Activated CD8-positive, alpha-beta memory T cell treated with anti-CD3 and anti-CD28 coated beads, Interleukin-2, amount 50 U/mL, for 4 hours (primary cell): ENCODE measurements around the gene COL8A1.
"Not testable (repeated sequence)": the region's sequence is repeated elsewhere in the genome, so short reads cannot be mapped to it uniquely, and the experiment has no call there.

ENCODE experiments used
- DNase-seq: peaks from one replicate; pipeline ENCODE4 v3.0.0-alpha.2; 2020

Gene COL8A1

DNA sequence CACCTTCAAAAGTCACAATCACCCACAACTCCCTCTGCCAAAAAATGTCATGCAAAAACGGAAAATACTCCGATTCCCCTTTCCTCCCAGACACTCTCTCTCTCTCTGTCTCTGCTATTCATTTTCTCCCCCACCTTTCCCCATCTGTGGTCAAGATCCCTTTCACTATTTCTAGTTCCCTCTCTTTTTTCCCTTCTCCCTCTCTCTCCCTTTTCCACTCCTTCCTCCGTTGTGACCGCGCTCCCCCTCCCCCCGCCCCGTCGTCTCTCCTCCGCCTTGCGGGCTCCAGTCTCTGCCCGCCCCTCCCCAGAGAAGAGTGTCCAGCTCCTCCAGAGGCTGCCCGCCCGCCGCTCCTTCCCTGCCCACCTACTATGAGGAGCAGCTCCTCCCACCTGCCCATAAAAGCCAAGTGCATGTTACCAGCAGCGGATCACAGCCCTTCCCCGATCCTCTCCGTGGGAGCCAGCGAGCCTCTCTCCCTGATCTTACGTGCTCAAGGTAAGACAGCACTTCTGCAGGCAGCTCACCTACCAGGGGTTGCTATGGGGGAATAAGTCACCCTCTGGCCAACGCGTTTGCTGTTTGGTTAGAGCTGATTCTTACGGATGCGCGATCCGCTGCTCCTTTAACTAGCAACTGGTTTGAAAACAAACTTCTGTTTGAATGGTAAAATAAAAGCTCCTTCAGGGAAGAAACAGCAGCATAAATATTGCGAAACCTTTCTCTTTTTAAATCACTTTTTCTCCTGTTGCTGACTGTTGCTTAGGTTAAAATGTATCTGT lies at the start of gene COL8A1:
Gene COL8A1 (plus strand): TSS at position 428 of the 782 bp plus-strand sequence. CDS start 152,089 bp downstream, outside the sequence.
- DNase-seq: no peak

DNA sequence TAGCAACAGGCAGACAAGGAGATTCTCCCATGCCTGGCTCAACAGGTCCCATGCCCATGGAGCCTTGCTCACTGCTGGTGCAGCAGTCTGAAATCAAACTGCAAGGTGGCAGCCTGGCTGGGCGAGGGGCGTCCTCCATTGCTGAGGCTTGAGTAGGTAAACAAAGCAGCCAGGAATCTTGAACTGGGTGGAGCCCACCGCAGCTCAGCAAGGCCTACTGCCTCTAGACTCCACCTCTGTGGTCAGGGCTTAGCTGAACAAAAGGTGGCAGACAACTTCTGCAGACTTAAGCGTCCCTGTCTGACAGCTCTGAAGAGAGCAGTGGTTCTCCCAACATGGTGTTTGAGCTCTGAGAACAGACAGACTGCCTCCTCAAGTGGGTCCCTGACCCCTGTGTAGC lies 49.2 kb upstream of the COL8A1 start:
- DNase-seq: not testable (repeated sequence)

DNA sequence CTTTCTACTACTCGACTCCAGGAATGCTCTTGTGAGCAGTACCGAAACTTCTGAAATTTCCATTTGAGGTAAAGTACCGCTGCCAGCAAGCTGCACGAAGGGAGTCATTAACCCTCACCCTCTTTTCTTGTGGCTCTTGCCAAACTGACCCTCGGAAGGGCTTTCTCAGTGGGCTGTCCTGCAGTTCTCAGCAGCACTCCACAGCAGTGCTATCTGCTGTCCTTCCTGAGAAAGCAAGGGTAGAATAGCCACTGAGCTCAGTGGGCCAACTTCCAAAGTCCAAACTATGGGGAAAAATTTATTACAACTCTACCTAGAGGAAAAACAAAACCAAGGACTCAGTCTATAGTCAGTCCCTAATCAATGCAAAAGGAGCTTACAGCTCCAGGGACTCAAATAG lies 38.5 kb upstream of the COL8A1 start:
- DNase-seq: no peak

DNA sequence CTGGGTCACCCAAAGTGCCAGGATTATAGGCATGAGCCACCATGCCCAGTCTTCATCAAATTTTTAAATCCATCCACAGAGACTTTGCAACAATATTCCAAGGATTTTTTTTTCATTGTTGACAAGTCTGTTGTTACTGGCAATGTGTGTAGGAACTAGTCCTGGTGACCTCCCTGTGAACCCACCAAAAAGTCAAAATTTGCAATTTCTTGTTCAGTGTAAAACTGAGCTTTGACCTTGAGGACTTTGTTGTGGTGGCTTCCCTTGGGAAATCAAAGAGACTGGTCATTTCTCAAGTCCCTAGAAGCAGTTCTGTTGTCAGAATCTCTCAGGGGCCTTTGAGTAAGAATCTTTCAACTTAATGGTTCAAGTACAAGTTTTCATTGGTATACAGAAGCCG lies 36.9 kb upstream of the COL8A1 start:
- no peak for DNase-seq

DNA sequence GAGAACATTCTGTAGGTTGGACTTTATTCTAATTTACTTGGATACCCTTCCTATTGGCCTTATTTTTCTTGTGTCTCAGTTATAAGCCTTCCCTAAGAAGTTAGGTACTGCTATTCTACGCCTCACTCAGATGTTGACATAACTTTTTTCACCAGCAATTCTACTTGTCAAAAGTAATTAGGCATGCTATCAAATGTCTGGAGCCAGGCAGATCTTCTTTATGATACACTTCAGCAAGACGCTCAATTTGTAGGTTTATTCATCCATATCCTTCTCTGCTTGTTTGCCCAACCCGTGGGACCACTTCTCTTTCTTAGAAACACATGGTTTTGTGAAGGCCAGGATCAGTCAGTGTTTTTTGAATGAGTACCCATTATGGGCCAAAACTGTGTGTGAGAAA lies 36.2 kb upstream of the COL8A1 start:
- DNase-seq: no peak

DNA sequence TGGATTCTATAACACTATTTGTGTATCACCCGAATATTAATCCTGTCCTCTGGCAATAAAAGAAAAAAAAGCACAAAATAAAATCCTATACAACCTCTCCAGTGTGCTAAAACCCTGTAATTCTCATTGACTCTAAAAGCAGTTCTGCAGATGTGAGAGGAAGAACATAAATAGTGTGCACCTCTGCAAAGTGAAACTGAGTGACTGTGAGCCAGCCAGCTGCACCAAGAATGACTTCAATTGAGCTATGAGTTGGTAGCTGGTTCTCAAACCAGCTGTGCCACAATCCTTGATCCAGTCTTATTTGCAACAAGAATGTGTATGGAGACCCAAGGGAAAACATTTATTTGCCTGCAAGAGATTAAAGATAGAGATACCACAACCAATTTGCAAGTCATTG lies 31.2 kb upstream of the COL8A1 start:
- no peak for DNase-seq

DNA sequence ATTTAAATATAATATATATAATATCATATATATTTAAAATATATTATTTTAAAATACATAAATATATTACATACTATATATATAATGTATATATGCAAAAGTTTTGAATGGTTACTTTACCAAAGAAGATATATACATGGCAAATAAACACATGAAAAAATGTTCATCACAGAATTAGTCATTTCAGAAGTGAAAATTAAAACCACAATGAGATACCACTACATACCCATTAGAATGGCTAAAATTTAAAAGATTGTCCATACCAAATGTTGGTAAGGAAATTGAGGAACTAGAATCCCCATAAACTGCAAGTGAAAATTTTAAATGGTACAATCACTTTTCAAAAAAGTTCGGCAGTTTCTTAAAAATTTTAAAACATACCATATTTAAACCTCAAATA lies 23.6 kb upstream of the COL8A1 start:
- DNase-seq: no peak

DNA sequence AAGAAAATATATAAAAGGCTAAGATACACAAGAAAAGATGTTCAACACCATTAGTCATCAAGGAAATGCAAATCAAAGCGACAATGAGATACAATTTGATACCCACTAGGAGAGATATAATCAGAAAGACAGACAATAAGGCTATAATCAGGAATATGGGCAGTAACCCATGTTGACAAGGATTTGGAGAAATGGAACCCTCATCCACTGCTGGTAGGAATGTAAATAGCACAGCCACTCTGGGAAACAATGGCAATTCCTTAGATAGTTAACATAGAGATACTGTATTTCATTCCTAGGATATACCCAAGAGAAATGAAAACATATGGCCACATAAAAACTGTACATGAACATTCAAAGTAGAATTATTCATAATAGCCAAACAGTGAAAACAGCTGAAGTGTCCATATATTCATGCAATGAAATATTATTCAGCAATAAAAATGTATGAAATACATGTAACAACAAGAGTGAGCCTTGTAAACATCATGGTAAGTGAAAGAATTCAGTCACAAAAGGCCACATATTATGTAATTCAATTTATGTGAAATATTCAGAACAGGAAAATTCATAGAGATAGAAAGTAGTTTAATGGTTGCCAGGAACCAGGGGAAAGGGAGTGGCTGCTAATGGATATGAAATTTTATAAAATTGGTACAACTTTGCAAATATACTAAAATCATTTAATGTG lies 18.2 kb upstream of the COL8A1 start:
- DNase-seq: no peak

DNA sequence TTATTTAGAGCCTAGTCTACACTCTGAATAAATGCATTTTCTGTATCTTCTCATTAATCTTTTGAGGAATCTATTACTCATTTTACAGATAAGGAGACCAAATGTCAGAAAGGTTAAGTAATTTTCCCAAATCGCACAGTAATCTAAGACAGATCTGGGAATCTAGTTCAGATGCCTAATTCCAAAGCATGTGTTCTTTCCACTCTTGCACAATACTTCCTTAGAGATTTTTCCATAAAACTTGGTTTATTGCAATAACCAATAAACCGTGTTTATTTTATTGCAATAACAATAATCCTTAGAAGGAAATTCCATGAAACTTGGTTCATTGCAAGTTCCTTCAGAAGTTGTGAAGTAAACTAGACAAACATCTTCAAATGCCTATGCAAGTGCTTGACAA lies 17.4 kb upstream of the COL8A1 start:
- no peak for DNase-seq

DNA sequence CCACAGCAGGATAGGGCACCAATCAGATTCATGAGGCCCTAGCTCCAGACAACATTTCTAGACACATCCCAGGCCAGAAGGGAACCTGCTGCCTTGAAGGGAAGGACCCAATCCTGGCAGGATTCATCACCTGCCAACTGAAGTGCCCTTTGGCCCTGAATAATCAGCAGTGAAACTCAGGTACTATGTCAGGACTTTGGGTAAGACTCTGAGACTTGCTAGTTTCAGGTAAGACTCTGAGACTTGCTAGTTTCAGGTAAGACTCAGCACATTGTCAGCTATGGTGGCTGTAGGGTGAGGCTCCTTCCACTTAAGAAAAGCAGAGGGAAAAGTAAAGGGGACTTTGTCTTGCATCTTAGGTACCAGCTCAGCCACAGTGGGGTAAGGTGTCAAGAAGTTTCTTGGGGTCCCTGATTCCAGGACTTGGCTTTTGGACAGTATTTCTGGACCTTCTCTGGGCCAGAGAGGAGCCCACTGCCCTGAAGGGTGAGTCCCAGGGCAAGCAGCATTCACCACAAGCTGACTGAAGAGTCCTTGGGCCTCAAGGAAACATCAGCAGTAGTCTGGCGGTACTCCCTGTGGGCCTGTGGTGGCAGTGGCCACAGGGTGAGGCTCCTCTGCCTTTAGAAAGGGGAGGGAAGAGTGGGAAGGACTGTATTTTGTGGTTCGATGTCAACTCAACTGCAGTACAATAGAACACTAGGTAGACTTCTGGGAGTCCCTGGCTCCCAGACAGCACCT lies 13.7 kb upstream of the COL8A1 start:
- no peak for DNase-seq

DNA sequence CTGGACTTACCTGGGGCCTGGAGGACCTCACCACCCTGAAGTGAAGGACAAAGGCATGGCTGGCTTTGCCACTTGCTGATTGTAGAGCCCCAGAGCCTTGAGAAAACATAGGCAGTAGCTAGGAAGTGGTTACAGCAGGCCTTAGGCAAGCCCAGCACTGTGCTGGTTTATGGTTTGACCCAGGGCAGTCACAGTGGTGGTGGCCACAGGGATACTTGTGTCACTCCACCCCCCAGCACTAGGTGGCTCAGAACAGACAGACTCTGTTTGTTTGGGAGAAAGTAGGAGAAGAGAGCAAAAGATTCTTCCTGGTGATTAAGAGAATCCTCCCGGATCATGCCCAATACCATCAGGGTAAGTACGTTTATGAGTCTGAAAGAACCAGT lies 13.2 kb upstream of the COL8A1 start:
- no peak for DNase-seq

DNA sequence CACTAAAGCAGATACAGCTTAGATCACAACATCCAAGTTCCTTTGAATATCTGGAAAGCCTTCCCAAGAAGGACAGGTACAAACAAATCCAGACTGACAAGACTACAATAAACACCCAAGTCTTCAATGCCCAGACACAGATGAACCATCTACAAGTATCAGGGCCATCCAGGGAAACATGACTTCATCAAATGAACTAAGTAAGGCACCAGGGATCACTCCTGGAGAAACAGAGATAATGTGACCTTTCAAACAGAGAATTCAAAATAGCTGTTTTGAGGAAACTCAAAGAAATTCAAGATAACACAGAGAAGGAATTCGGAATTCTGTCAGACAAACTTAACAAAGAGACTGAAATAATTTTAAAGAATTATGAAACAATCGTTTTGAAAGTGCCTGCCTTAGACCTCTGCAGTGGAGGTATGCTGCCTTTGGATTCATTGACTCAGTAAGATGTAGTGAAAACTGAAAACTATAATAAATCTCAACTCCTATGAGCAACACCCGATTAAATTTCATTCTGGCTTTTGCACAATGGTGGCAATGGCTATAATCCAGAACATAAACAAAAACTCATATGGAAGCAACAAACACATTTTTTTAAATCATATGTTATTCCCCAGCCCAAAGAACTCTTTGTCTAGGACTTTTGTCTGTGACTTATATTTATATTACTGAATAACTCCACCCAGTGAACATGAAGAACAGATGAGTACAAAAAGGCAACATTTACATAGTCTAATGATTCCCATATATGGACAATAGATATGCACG lies 12.6 kb upstream of the COL8A1 start:
- DNase-seq: no peak

DNA sequence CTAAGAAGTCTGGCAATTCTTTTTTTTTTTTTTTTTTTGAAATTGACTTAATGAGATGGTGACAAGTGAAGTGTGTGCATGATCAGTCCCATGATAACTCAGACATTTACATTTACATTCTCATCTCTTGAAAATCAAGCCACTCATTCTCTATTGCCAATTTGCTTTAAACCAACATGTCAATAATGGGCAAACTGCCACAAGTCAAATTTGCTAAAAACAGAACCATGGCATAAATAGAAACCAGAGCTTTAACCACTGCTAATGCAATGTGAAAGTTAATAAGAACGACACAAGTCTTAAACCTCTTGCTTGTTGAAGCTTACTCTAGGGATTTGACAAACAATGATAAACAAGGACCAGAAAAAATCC lies 12.0 kb upstream of the COL8A1 start:
- DNase-seq: no peak

DNA sequence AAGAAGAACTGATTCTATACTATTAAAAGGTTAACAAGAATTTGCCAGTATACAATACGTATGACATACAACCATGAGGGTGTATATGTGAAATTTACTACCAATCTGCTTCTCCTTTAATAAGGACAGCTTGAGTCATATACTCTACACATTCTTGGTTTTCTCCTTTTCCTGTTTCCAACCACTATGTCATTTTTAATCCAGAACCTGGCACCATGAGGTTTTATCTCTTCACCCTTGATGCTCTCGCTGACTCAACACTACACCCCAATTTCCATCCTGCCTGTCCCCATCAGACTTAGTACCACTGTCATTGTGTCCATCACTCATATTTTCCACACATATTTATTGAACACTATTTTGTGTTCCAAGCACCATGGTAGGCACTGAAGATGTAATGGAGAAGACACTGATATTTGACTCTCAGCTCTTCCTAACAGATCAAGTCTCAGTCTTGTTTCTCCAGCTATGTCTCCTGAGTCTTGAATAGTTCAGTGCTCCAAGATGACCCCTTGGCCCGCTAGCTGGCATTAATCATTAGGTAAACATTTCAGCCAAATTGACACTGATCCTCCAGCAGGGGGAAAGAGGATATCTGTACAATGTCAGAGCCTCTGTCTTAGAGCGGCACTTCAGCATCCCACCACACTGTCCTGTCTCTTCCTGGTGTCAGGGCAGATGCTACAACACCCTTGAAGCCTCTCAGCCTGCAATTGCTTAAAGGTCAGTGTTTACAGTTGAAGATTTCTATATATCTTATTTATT lies 11.2 kb upstream of the COL8A1 start:
- DNase-seq: no peak

DNA sequence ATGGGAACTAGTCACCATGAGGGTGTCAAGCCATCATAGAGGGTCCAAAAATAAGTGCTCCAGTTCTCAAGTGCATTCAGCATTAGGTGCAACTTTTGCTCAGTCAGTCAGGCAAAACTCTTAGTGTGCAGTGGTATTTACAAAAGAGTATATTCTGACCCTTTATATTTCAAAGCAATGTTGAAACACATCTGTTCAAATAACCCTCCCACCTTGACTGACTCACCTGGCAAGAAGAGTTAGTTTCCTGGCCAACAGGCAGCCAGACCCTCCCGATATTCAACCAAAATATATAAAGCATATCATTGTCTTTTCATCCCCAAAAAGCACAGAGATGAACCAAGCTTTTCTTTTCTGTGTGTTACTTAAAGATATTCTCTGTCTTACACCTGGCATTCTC lies 7.6 kb upstream of the COL8A1 start:
- DNase-seq: no peak

DNA sequence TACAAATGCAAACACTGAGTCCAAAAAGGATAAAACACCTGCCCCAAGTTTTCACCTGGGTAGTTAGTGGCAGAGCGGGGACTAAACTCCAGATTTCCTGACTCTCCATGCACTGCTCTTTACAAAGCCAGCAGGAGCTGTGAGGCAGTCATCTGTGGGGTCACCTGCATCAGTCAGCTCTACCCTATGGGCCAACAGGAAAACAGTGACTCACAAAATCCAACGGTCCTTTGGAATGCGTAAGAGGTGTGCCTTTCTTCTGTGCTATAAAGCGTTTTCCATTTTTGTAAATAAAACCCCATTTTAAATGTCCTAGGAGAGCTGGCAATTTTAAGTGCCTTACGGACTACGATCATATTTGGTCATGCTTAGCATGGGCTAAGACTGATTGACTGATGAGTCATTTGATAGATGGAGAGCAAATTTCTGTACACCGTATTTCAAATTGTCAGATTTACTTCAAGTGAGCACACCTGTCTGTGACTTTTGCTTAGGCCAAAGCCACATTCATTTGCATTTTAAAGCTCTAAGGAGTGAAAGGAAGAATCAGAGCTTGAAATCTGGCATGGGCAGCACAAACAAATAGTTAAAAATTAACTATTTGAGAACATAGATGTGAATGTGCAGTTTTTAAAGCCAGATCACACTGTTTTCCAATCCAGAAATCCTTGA lies 4.4 kb upstream of the COL8A1 start:
- DNase-seq: no peak

DNA sequence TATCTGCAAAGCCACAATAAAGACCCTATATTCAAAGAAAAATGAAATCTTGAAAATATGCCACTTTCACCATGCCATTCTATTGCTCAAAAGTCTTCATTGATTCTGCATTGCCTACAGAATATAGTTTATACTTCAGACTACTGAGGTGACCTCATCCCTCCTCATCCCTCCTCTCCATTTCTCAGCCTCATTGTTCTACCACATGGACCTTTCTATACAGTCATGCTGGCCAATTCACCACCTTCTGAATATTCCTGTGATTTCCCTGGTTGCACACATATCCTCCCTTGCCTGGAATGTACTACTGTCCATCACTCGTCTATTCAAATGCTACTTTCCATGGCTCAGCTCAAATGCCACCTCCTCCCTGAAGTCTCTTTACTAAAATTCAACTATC lies 3.5 kb upstream of the COL8A1 start:
- DNase-seq: no peak

DNA sequence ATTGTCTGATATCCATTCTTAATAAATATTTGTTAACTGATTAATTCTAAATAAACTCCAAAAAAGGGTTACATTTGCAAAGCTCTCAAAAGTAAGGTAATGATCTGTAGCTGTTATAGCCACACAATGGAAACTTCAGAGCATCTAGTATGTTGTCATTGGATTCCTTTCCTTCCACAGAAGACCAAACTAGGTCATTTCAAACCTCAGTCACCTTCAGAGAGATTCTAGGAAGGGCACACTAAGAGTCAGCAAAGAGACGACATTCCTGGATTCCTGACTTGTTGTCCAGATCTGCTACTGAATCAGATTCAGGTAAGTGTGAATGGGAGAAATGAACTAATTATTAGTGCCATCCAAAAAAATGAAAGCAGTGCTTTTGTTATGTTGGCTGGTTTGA lies 3.0 kb upstream of the COL8A1 start:
- no peak for DNase-seq

DNA sequence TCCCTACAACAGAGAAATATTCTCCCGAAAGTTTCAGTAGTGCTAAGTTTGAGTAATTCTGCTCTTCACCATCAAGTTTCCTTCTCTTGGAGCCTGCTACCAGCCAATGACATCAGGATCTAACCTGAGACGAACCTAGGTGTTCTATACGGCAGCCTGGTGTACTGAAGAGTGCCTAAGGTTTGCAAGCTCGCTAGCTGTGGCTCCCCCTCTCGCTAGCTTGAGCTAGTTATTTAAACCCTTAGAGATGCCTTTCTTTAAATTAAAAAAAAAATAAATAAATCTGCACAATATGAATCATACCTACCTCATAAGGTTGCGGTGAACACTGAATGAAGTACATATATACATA lies 1.4 kb upstream of the COL8A1 start:
- no peak for DNase-seq

DNA sequence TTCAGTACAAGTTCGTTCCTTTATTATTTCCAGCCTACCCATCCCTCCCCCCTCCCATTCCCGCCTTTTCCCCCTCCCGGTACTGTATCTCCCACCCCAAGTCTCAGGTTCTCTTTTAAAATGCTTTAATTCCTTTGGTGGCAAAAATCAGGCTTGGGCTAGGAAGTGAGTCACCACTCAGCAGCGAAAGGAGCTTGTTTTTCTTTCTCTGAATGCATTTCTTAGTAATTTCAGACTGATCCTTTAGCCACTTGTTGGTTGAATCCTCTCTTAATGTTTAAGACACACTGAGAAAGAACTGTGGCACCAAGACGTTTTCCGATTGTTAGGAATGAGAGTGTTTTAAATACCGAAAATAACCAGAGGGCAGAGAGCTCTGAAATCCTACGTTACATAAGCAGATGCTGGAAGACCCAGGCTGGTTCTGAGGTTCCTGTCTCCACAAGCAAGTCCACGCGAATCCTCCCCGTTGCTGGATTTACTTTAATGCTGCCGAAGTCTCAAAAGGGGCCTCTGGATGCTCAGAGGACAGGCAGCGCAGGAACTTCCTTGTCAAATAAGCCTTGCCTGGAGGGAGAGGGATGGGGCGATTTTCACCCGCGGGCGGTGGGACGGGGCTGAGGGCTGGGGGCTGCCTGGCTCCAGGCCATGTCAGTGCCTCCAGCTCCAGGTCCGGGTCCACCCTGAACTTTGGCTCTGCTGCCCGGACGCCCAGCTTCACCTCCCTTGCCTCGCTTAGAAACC lies 854 bp upstream of the COL8A1 start:
- DNase-seq: no peak

DNA sequence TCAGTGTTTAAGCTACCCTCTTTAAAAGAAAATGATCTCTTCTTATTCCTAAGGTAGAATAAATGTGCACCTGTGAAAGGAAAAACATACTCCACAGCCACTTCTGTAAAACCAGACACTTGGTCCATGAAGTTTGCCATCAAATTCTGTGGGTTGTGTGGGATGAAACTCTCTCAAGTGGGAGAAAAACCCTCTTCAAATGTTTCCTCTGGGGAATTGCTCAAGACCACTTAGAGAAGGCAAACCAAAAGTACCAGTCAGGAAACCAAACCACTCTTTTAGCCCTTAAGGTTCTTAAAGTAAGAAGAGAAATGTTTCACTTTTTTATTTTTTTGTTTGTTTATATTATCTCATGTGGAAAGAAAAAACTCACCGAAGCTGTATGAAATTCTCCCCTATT lies 1.2 kb downstream of the COL8A1 start:
- no peak for DNase-seq
